HL-60 (cell line): ENCODE measurements around the gene ZMIZ1.

Experiments
- DNase-seq, 2 experiments: peaks; one replicate each; pipeline ENCODE4 v3.0.0-alpha.2; 2010 to 2020; ENCODE audit warnings: low read depth in 1 of 2, low spot score in 1 of 2
- H3K27ac ChIP-seq: fragments of 250-450 bp; sonication (Bioruptor Pico); replicated peaks from 2 replicates; pipeline ENCODE4 v1.5.1; 2020; ENCODE audit warnings: mild to moderate bottlenecking, moderate library complexity
- H3K27me3 ChIP-seq: fragments of 250-450 bp; sonication (Bioruptor Pico); 2 replicates; pipeline ENCODE4 v1.5.1; 2021; ENCODE audit warnings: mild to moderate bottlenecking, moderate library complexity; ENCODE audit not compliant: insufficient read depth, poor library complexity, severe bottlenecking
- H3K4me3 ChIP-seq: replicated peaks from 2 replicates; pipeline ENCODE4 v1.5.1; 2011; ENCODE audit warnings: mild to moderate bottlenecking, control low read depth, low read length; ENCODE audit not compliant: insufficient read depth
- GABPA ChIP-seq: IDR thresholded peaks from 2 replicates; pipeline ENCODE4 v1.6.1; 2012; ENCODE audit warnings: low read depth
- POLR2AphosphoS5 ChIP-seq: IDR thresholded peaks from 2 replicates; pipeline ENCODE4 v1.6.1; 2012; ENCODE audit warnings: low read depth
- SPI1 ChIP-seq: IDR thresholded peaks from 2 replicates; pipeline ENCODE4 v1.6.1; 2012; ENCODE audit warnings: low read depth, mild to moderate bottlenecking, borderline replicate concordance
- TF ChIP-seq, protein P1 (sequence below): IDR thresholded peaks from one replicate; pipeline ENCODE4 v1.5.1; 2011; ENCODE audit warnings: low read length, control low read depth, inconsistent platforms; ENCODE audit not compliant: insufficient read depth
- TF ChIP-seq, protein P2 (sequence below): IDR thresholded peaks from 2 replicates; pipeline ENCODE4 v1.6.1; 2012; ENCODE audit warnings: low read depth; ENCODE audit not compliant: insufficient replicate concordance

The ZMIZ1 gene

DNA sequence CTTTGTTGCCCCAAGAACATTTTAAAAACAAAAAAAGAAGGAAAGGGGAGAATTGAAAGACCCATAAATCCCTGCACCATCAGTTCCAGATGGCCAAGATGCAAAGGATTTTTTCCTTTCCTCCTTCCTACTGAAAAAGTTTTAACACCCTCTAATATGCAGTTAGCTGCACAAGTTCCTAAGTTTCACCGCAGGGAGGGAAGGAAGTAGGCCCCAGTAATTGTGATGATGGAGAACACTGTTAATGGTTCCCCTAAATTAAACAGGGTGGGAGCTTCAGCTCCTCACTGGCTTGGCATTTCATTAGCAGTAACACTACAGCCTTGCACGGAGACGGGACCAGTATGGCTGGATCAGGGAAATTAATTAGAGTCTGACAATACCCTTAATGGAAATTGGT lies 214.8 kb downstream of the ZMIZ1 start:
- H3K27me3 ChIP-seq = no peaks in the 10 kb centered on the region
- no peak overlapping the region for H3K4me3 ChIP-seq
- H3K27ac ChIP-seq = peak overlapping the region; percentile 95
- TF ChIP-seq, protein P1, sequence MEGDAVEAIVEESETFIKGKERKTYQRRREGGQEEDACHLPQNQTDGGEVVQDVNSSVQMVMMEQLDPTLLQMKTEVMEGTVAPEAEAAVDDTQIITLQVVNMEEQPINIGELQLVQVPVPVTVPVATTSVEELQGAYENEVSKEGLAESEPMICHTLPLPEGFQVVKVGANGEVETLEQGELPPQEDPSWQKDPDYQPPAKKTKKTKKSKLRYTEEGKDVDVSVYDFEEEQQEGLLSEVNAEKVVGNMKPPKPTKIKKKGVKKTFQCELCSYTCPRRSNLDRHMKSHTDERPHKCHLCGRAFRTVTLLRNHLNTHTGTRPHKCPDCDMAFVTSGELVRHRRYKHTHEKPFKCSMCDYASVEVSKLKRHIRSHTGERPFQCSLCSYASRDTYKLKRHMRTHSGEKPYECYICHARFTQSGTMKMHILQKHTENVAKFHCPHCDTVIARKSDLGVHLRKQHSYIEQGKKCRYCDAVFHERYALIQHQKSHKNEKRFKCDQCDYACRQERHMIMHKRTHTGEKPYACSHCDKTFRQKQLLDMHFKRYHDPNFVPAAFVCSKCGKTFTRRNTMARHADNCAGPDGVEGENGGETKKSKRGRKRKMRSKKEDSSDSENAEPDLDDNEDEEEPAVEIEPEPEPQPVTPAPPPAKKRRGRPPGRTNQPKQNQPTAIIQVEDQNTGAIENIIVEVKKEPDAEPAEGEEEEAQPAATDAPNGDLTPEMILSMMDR = no peak
- peak; percentile 41; the same call in 1 of the 2 replicates for TF ChIP-seq SPI1
- DNase-seq = peak in 1 of 2 experiments; percentile 29

DNA sequence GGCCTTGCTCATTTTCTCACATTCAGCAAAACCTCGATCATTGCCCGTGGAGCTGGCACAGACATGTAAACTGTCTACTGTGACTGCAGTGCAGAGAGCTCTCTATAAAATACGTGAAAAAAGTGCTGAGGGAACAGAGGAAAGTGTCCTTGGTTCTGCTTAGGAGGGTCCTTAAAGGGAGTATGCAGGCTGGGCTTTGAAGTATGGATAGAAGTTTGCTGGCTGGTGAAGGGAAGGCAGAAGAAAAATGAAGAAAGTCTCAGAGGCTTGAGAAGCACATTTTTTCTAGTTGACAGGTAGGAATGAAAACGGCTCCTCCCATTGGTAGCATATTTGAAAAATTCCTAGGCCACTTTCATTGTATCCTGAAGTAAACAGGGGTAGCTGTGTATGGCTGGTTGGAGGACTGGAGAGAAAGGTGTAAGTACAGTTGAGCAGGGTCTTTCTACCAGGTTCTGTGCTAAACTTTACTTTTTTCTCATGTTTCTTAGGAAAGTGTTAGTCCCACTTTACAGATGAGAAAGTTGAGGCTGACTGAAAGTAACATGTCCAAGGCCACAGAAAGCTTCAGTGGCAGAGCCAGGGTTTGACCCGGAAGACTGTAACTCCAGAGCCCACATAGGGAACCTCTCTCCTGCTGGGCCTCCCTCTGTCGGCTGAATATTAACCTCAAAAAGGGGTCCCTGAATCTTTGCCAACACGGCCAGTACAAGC lies 215.5 kb downstream of the ZMIZ1 start:
- TF ChIP-seq SPI1 = no peak
- no peak for TF ChIP-seq POLR2AphosphoS5
- TF ChIP-seq, protein P2, sequence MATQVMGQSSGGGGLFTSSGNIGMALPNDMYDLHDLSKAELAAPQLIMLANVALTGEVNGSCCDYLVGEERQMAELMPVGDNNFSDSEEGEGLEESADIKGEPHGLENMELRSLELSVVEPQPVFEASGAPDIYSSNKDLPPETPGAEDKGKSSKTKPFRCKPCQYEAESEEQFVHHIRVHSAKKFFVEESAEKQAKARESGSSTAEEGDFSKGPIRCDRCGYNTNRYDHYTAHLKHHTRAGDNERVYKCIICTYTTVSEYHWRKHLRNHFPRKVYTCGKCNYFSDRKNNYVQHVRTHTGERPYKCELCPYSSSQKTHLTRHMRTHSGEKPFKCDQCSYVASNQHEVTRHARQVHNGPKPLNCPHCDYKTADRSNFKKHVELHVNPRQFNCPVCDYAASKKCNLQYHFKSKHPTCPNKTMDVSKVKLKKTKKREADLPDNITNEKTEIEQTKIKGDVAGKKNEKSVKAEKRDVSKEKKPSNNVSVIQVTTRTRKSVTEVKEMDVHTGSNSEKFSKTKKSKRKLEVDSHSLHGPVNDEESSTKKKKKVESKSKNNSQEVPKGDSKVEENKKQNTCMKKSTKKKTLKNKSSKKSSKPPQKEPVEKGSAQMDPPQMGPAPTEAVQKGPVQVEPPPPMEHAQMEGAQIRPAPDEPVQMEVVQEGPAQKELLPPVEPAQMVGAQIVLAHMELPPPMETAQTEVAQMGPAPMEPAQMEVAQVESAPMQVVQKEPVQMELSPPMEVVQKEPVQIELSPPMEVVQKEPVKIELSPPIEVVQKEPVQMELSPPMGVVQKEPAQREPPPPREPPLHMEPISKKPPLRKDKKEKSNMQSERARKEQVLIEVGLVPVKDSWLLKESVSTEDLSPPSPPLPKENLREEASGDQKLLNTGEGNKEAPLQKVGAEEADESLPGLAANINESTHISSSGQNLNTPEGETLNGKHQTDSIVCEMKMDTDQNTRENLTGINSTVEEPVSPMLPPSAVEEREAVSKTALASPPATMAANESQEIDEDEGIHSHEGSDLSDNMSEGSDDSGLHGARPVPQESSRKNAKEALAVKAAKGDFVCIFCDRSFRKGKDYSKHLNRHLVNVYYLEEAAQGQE = no peak
- TF ChIP-seq GABPA = no peak
- TF ChIP-seq, protein P1 = no peak
- H3K27ac ChIP-seq = peak overlapping the region; percentile 95
- no peak overlapping the region for H3K4me3 ChIP-seq

DNA sequence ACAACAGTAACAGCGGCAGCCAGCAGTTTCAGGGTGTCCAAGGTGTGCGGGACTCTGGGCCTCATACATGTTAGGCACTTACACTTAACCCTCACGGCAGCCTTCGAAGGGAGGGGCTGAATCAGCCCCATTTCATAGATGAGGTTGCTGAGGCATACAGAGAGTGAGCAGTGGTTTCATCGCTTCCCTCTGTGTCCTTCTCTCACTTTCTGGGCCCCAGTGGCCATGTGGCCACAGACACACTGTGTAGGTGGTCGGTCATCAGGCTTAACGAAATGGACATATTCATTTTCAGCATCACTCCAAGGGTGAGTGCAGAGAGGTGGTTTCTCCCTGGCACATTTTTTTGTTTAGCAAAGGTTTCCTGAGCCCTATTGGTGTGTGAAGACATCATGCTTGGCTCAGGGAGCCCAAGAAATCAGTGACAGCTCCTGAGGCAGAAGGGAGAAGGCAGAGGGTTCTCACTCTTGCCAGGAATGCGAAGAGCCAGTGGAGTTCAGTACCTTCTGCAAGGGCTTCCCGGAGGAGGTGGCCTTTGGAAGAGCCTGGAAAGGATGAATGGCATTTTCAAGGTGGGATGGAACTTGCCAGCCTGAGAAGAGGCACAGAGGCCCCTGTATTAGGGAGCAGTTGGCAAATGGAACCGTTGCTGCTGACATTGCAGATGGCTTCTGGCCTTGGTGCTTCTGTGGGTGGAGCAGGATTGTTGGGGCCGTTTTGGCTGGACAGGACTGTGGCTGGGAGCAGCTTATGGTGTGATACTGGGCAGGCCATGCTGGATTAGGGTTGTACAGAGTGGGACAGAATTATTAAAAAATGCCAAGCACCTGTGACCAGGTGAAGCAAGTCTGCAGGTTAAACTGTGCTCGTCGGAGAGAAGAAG lies 216.8 kb downstream of the ZMIZ1 start:
- peak in 1 of 2 experiments; percentile 39 for DNase-seq
- peak overlapping the region; percentile 95 for H3K27ac ChIP-seq

More for the DNA sequence above, 215.5 kb downstream of the ZMIZ1 start:
- DNase-seq = no peak
- no peaks in the 10 kb centered on the region for H3K27me3 ChIP-seq

More for the DNA sequence above, 216.8 kb downstream of the ZMIZ1 start:
- Histone ChIP-seq H3K27me3 (no peaks in the 10 kb centered on the region), H3K4me3 (no peak overlapping the region)
- TF ChIP-seq, protein P2 = no peak
- TF ChIP-seq, protein P1 = no peak
- no peak for TF ChIP-seq POLR2AphosphoS5
- no peak for TF ChIP-seq GABPA
- TF ChIP-seq SPI1 = no peak
